HEK293 (cell line): Measurements from ENCODE around the gene LDLRAD4.

Experiments used
- CTCF ChIA-PET: fragments of 350-600 bp; formaldehyde crosslinking; extraction: SDS; loops from one replicate; lab custom pipeline; 2021; ENCODE audit warnings: antibody characterized with exemption; lab: Yijun Ruan, JAX
- POLR2A ChIA-PET: fragments of 300-600 bp; formaldehyde crosslinking; extraction: SDS; loops from one replicate; lab custom pipeline; 2020; ENCODE audit warnings: antibody characterized with exemption, inconsistent platforms; lab: Yijun Ruan, JAX
- H3K27ac ChIP-seq: fragments of 200-500 bp; sonication (Bioruptor generic); 2 replicates; pipeline ENCODE4 v1.5.1; 2014; ENCODE audit warnings: low read depth, low read length, control low read depth, inconsistent platforms; ENCODE audit errors: extremely low read depth
- H3K36me3 ChIP-seq, 2 experiments: fragments of 200-500 bp in 1 of 2; sonication (Bioruptor generic) in 1 of 2; 1 replicate in 1 of 2; 2 replicates in 1 of 2; pipeline ENCODE4 v1.5.1; 2014 to 2017; ENCODE audit warnings: inconsistent platforms in 2 of 2, low read length in 2 of 2; ENCODE audit not compliant: control insufficient read depth in 2 of 2, insufficient read depth in 1 of 2
- H3K4me1 ChIP-seq: fragments of 200-500 bp; sonication (Bioruptor generic); 2 replicates; pipeline ENCODE4 v1.5.1; 2014; ENCODE audit warnings: mild to moderate bottlenecking, low read length, inconsistent platforms; ENCODE audit not compliant: control insufficient read depth, insufficient read depth
- H3K4me3 ChIP-seq: 2 replicates; pipeline ENCODE4 v1.5.1; 2011; ENCODE audit warnings: low read depth, mild to moderate bottlenecking, control low read depth, low read length, moderate library complexity
- H3K9me3 ChIP-seq: fragments of 200-500 bp; sonication (Bioruptor generic); 2 replicates; pipeline ENCODE4 v1.5.1; 2014; ENCODE audit warnings: low read depth, low read length, inconsistent platforms; ENCODE audit not compliant: control insufficient read depth, insufficient read depth
- GFI1B ChIP-seq: fragments of 450-650 bp; formaldehyde crosslinking; IDR thresholded peaks from 2 replicates; pipeline ENCODE4 v1.5.1; 2016; ENCODE audit warnings: missing biosample characterization, missing genetic modification characterization
- KLF17 ChIP-seq: fragments of 450-650 bp; formaldehyde crosslinking; IDR thresholded peaks from 2 replicates; pipeline ENCODE4 v1.5.1; 2016; ENCODE audit warnings: missing biosample characterization, missing genetic modification characterization
- SP7 ChIP-seq: fragments of 450-650 bp; formaldehyde crosslinking; IDR thresholded peaks from 2 replicates; pipeline ENCODE4 v1.5.1; 2016; ENCODE audit warnings: missing biosample characterization, missing genetic modification characterization
- WT1 ChIP-seq: fragments of 450-650 bp; formaldehyde crosslinking; IDR thresholded peaks from 2 replicates; pipeline ENCODE4 v1.5.1; 2016; ENCODE audit warnings: missing biosample characterization, missing genetic modification characterization
- ZFP37 ChIP-seq: fragments of 450-650 bp; formaldehyde crosslinking; IDR thresholded peaks from 2 replicates; pipeline ENCODE4 v1.5.1; 2016; ENCODE audit warnings: missing biosample characterization, missing genetic modification characterization
- ZNF121 ChIP-seq: fragments of 450-650 bp; formaldehyde crosslinking; IDR thresholded peaks from 2 replicates; pipeline ENCODE4 v1.5.1; 2016; ENCODE audit warnings: missing biosample characterization, missing genetic modification characterization
- ZNF138 ChIP-seq: fragments of 450-650 bp; formaldehyde crosslinking; IDR thresholded peaks from 2 replicates; pipeline ENCODE4 v1.5.1; 2016; ENCODE audit warnings: missing biosample characterization, missing genetic modification characterization, borderline replicate concordance
- ZNF146 ChIP-seq: fragments of 450-650 bp; formaldehyde crosslinking; IDR thresholded peaks from 2 replicates; pipeline ENCODE4 v1.5.1; 2016; ENCODE audit warnings: missing biosample characterization, missing genetic modification characterization
- ZNF155 ChIP-seq: fragments of 450-650 bp; formaldehyde crosslinking; IDR thresholded peaks from 2 replicates; pipeline ENCODE4 v1.5.1; 2016; ENCODE audit warnings: missing biosample characterization, missing genetic modification characterization
- ZNF426 ChIP-seq: fragments of 450-650 bp; formaldehyde crosslinking; IDR thresholded peaks from 2 replicates; pipeline ENCODE4 v1.5.1; 2017; ENCODE audit warnings: missing biosample characterization, missing genetic modification characterization, mild to moderate bottlenecking, inconsistent platforms, moderate library complexity
- ZNF473 ChIP-seq: fragments of 450-650 bp; formaldehyde crosslinking; IDR thresholded peaks from 2 replicates; pipeline ENCODE4 v1.5.1; 2017; ENCODE audit warnings: missing biosample characterization, missing genetic modification characterization
- ZNF521 ChIP-seq: fragments of 450-650 bp; formaldehyde crosslinking; IDR thresholded peaks from 2 replicates; pipeline ENCODE4 v1.5.1; 2017; ENCODE audit warnings: missing biosample characterization, mild to moderate bottlenecking, missing genetic modification characterization
- ZNF560 ChIP-seq: fragments of 450-650 bp; formaldehyde crosslinking; IDR thresholded peaks from 2 replicates; pipeline ENCODE4 v1.5.1; 2017; ENCODE audit warnings: missing biosample characterization, missing genetic modification characterization, borderline replicate concordance
- ZNF585B ChIP-seq: fragments of 450-650 bp; formaldehyde crosslinking; IDR thresholded peaks from 2 replicates; pipeline ENCODE4 v1.5.1; 2016; ENCODE audit warnings: missing biosample characterization, missing genetic modification characterization
- ZNF624 ChIP-seq: fragments of 450-650 bp; formaldehyde crosslinking; IDR thresholded peaks from 2 replicates; pipeline ENCODE4 v1.5.1; 2017; ENCODE audit warnings: missing biosample characterization, missing genetic modification characterization
- ZNF629 ChIP-seq: fragments of 450-650 bp; formaldehyde crosslinking; IDR thresholded peaks from 2 replicates; pipeline ENCODE4 v1.5.1; 2017; ENCODE audit warnings: missing biosample characterization, missing genetic modification characterization
- ZNF658 ChIP-seq: fragments of 450-650 bp; formaldehyde crosslinking; IDR thresholded peaks from 2 replicates; pipeline ENCODE4; 2016; ENCODE audit warnings: missing biosample characterization, missing genetic modification characterization
- ZNF701 ChIP-seq: fragments of 450-650 bp; formaldehyde crosslinking; IDR thresholded peaks from 2 replicates; pipeline ENCODE4 v1.5.1; 2016; ENCODE audit warnings: missing biosample characterization, missing genetic modification characterization
- ZNF704 ChIP-seq: fragments of 450-650 bp; formaldehyde crosslinking; IDR thresholded peaks from 2 replicates; pipeline ENCODE4 v1.5.1; 2016; ENCODE audit warnings: missing biosample characterization, missing genetic modification characterization
- ZNF707 ChIP-seq: fragments of 450-650 bp; formaldehyde crosslinking; IDR thresholded peaks from 2 replicates; pipeline ENCODE4 v1.5.1; 2016; ENCODE audit warnings: missing biosample characterization, missing genetic modification characterization
- ZNF747 ChIP-seq: fragments of 450-650 bp; formaldehyde crosslinking; IDR thresholded peaks from 2 replicates; pipeline ENCODE4 v1.5.1; 2016; ENCODE audit warnings: missing biosample characterization, missing genetic modification characterization
- ZNF843 ChIP-seq: fragments of 450-650 bp; formaldehyde crosslinking; IDR thresholded peaks from 2 replicates; pipeline ENCODE4 v1.5.1; 2016; ENCODE audit warnings: missing biosample characterization, missing genetic modification characterization
- TF ChIP-seq, protein P1 (sequence below): fragments of 450-650 bp; formaldehyde crosslinking; IDR thresholded peaks from 2 replicates; pipeline ENCODE4 v1.5.1; 2016; ENCODE audit warnings: missing biosample characterization, missing genetic modification characterization
- TF ChIP-seq, protein P2 (sequence below): fragments of 450-650 bp; formaldehyde crosslinking; conservative IDR thresholded peaks from 2 replicates; pipeline ENCODE4 v1.5.1; 2016; ENCODE audit warnings: low read depth, missing biosample characterization, missing genetic modification characterization
- TF ChIP-seq, protein P3 (sequence below): fragments of 450-650 bp; formaldehyde crosslinking; IDR thresholded peaks from 2 replicates; pipeline ENCODE4 v1.5.1; 2017; ENCODE audit warnings: missing biosample characterization, missing genetic modification characterization
- TF ChIP-seq, protein P4 (sequence below): fragments of 450-650 bp; formaldehyde crosslinking; IDR thresholded peaks from 2 replicates; pipeline ENCODE4 v1.5.1; 2016; ENCODE audit warnings: missing biosample characterization, missing genetic modification characterization

LDLRAD4 gene

DNA sequence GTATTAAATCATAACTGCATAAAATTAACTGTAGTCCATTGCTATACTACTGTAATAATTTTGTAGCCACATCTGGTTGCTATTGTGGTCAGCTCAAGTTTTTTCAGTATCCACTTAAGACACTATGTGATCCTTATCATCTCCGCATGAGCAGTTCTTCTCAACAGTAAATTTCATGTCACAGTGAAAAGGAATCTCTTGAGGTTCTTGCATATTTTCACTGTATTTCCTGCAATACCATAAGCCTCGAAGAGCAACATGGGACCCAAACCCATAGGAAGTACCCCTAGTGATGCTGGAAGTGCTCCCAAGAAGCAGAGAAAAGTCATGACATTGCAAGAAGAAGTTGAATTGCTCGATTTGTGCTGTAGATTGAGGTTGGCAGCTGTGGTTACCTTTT is 86.7 kb downstream of the LDLRAD4 start (continued):
- TF ChIP-seq KLF17 (tag by site-specific recombination) (no peak), ZNF843 (tag by site-specific recombination) (no peak), ZNF138 (tag by site-specific recombination) (no peak), ZNF658 (tag by site-specific recombination) (no peak), ZNF624 (no peak), ZNF426 (tag by site-specific recombination) (no peak), SP7 (tag by site-specific recombination) (no peak), ZNF473 (tag by site-specific recombination) (no peak)

GRCh38 chr18:13306583-13306982 is 88.0 kb downstream of the LDLRAD4 start:
- POLR2A ChIA-PET = no interaction called here
- H3K4me3 ChIP-seq = no peak overlapping the region
- H3K27ac ChIP-seq = no peak overlapping the region
- CTCF ChIA-PET = no interaction called here
- no peak for TF ChIP-seq ZNF704 (tag by site-specific recombination)
- no peak for TF ChIP-seq ZNF707 (tag by site-specific recombination)
- no peak for TF ChIP-seq ZNF585B
- TF ChIP-seq ZNF121 (tag by site-specific recombination) = no peak
- no peak for TF ChIP-seq ZNF629 (tag by site-specific recombination)
- TF ChIP-seq ZNF155 (tag by site-specific recombination) = no peak
- TF ChIP-seq ZFP37 (tag by site-specific recombination) = no peak
- TF ChIP-seq ZNF747 (tag by site-specific recombination) = no peak
- TF ChIP-seq GFI1B = no peak
- TF ChIP-seq, protein P1, sequence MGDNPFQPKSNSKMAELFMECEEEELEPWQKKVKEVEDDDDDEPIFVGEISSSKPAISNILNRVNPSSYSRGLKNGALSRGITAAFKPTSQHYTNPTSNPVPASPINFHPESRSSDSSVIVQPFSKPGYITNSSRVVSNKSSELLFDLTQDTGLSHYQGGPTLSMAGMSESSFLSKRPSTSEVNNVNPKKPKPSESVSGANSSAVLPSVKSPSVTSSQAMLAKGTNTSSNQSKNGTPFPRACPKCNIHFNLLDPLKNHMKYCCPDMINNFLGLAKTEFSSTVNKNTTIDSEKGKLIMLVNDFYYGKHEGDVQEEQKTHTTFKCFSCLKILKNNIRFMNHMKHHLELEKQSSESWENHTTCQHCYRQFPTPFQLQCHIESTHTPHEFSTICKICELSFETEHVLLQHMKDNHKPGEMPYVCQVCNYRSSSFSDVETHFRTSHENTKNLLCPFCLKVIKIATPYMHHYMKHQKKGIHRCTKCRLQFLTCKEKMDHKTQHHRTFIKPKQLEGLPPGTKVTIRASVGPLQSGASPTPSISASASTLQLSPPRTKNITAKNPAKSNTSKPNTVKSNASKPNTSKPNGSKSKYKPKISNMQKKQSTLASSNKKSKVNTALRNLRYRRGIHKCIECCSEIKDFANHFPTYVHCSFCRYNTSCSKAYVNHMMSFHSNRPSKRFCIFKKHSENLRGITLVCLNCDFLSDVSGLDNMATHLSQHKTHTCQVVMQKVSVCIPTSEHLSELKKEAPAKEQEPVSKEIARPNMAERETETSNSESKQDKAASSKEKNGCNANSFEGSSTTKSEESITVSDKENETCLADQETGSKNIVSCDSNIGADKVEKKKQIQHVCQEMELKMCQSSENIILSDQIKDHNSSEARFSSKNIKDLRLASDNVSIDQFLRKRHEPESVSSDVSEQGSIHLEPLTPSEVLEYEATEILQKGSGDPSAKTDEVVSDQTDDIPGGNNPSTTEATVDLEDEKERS (tag by site-specific recombination) = no peak
- TF ChIP-seq, protein P2, sequence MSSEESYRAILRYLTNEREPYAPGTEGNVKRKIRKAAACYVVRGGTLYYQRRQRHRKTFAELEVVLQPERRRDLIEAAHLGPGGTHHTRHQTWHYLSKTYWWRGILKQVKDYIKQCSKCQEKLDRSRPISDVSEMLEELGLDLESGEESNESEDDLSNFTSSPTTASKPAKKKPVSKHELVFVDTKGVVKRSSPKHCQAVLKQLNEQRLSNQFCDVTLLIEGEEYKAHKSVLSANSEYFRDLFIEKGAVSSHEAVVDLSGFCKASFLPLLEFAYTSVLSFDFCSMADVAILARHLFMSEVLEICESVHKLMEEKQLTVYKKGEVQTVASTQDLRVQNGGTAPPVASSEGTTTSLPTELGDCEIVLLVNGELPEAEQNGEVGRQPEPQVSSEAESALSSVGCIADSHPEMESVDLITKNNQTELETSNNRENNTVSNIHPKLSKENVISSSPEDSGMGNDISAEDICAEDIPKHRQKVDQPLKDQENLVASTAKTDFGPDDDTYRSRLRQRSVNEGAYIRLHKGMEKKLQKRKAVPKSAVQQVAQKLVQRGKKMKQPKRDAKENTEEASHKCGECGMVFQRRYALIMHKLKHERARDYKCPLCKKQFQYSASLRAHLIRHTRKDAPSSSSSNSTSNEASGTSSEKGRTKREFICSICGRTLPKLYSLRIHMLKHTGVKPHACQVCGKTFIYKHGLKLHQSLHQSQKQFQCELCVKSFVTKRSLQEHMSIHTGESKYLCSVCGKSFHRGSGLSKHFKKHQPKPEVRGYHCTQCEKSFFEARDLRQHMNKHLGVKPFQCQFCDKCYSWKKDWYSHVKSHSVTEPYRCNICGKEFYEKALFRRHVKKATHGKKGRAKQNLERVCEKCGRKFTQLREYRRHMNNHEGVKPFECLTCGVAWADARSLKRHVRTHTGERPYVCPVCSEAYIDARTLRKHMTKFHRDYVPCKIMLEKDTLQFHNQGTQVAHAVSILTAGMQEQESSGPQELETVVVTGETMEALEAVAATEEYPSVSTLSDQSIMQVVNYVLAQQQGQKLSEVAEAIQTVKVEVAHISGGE = no peak
- no peak for TF ChIP-seq ZNF560 (tag by site-specific recombination)
- TF ChIP-seq, protein P3, sequence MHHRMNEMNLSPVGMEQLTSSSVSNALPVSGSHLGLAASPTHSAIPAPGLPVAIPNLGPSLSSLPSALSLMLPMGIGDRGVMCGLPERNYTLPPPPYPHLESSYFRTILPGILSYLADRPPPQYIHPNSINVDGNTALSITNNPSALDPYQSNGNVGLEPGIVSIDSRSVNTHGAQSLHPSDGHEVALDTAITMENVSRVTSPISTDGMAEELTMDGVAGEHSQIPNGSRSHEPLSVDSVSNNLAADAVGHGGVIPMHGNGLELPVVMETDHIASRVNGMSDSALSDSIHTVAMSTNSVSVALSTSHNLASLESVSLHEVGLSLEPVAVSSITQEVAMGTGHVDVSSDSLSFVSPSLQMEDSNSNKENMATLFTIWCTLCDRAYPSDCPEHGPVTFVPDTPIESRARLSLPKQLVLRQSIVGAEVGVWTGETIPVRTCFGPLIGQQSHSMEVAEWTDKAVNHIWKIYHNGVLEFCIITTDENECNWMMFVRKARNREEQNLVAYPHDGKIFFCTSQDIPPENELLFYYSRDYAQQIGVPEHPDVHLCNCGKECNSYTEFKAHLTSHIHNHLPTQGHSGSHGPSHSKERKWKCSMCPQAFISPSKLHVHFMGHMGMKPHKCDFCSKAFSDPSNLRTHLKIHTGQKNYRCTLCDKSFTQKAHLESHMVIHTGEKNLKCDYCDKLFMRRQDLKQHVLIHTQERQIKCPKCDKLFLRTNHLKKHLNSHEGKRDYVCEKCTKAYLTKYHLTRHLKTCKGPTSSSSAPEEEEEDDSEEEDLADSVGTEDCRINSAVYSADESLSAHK (tag by site-specific recombination) = no peak
- TF ChIP-seq, protein P4, sequence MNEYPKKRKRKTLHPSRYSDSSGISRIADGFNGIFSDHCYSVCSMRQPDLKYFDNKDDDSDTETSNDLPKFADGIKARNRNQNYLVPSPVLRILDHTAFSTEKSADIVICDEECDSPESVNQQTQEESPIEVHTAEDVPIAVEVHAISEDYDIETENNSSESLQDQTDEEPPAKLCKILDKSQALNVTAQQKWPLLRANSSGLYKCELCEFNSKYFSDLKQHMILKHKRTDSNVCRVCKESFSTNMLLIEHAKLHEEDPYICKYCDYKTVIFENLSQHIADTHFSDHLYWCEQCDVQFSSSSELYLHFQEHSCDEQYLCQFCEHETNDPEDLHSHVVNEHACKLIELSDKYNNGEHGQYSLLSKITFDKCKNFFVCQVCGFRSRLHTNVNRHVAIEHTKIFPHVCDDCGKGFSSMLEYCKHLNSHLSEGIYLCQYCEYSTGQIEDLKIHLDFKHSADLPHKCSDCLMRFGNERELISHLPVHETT (tag by site-specific recombination) = no peak
- TF ChIP-seq ZNF521 (tag by site-specific recombination) = no peak
- TF ChIP-seq ZNF146 = no peak
- no peak for TF ChIP-seq ZNF701 (tag by site-specific recombination)
- no peak for TF ChIP-seq WT1 (tag by site-specific recombination)
- peaks cover 14% of the 10 kb centered on the region for H3K4me1 ChIP-seq
- no peaks in the 10 kb centered on the region for H3K36me3 ChIP-seq
- H3K9me3 ChIP-seq = no peaks in the 10 kb centered on the region
